HG02588 (cell line): ENCODE results near the gene PTPRB.

Experiments used
- ATAC-seq: cut with Tn5 transposase; IDR thresholded peaks from one replicate; pipeline ENCODE4 v1.9.1; 2021; ENCODE audit warnings: mild to moderate bottlenecking, moderate library complexity; ENCODE audit not compliant: unreplicated experiment

PTPRB gene

DNA sequence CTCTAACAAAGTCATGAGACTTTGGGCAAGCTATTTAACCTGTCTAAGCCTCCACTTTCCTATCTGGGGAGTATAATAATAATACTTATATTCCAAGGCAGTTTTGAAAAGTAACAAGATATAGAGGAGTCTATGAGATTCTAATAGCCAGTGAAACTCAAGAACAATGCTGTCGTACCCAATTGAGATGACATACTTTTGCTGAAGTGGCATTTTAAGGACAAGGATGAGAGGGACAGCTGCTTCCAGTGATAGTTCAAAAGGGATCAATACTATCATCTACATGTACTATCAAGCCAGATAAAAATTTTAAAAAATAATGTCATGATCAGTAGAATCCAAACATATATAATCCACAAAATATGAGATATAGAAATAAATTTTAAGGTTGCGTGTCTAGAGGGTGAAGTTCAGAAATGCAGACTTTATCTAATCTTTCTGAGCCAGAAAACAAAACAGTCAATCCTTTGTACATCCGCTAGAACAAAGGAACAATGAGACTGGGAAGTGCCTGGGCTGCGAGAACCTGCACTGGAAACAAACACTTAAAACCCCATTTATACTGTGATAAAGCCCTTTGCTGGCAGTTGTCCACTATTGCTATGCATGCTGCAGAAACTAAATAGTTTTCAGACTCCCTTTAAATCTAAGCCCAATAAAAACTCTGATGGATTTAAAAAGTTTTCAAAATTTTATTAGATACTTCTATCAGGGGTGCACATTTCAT lies 38.6 kb downstream of the PTPRB start:
- no peak for ATAC-seq

DNA sequence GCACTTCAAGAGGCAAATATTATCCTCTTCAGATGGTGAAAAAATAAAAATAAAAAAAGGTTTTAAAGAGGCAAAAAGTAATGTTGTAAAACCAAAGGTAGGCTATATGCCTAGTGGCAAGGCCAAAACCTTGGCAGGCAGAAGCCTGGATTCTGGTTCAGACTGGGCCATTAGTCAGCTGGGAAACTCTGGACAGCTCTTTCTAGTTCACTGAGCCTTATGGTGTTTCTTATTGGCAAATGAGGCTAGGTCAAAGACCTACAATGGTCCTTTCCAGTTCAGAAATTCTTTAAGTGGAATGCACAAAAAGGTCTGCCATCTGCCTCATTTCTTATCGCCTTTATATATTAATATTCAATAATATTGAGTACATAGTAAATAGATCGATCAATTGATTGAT lies 44.6 kb downstream of the PTPRB start:
- no peak for ATAC-seq

DNA sequence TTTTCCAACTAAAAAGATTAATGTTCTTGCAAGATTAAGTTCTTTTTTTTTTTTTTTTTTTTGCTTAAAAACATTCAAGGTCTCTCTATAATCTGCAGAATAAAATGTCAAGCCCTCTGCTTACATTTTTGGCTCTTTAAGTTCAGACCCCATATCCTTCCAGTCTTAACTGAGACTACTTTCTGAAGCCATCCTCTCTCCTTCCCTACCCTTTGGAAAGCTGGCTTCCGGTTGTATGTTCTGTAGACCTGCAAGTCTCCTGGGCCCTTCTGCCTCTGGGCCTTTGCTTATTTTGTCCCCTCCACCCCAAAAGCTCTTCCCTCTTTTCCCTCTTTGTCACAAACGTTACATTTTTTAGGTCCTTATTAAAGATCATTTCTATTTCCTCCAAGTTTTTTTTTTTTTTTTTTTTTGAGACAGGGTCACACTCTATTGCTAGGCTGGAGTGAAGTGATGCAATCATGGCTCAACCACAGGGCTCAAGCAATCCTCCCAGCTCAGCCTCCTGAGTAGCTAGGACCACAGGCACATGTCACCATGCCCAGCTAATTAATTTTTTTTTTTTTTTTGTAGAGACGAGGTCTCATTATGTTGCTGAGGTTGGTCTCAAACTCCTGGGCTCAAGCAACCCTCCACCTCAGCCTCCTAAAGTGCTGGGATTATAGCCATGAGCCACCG lies 46.5 kb downstream of the PTPRB start:
- no peak for ATAC-seq

DNA sequence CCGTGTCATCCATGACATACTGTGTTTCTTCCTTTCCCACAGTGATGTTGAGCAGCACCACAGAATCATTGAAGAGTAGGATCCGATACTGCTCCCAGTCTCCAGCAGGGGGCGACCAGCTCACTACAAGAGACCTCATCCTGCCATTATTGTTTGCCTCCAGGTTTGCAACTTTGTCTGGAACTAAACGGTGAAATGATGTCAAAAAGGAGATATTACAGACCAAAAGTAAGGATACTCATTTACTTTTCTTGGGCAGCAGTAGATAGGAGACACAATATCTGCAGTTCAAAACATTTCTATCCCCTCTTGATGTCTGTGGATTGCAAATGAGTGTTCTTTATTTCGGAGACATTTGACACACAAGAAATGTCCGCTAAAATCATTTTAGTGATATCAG lies 47.2 kb downstream of the PTPRB start:
- peak; percentile 93 for ATAC-seq

DNA sequence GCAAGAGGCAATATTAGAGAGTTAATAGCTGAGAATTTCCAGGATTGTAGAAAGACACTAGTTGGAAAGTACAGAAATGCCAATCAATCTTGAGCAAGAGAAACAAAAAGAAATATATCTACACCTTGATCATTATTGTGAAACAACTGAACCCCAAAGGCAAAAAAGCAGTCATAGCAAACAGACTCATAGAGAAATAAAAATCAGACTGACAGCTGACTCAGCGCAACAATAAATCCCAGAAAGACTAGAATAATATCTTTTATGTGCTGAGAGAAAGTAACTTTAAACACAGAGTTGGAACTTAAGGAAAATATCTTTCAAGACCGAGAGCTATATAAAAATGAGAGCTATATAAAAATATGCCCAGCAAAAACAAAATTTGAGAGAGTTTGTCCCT lies 52.9 kb downstream of the PTPRB start:
- no peak for ATAC-seq

DNA sequence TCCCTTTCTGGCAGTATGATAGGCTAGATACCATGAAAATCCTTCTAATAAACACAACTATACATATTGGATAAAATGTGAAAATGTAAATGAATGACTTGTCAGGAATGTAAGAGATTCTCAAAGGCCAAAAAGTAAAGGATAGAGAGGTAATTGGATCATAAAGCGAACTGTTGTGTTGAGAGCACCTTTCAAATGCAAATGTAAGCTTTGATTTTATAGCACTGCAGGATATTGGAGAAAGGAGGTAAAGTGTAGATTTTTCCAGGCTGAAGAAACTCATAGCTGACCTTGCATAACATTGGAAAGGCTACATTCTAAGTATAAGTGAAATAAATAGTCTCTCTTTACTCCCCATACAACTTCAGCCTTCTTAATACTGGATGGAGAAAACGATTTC lies 54.0 kb downstream of the PTPRB start:
- ATAC-seq = no peak

DNA sequence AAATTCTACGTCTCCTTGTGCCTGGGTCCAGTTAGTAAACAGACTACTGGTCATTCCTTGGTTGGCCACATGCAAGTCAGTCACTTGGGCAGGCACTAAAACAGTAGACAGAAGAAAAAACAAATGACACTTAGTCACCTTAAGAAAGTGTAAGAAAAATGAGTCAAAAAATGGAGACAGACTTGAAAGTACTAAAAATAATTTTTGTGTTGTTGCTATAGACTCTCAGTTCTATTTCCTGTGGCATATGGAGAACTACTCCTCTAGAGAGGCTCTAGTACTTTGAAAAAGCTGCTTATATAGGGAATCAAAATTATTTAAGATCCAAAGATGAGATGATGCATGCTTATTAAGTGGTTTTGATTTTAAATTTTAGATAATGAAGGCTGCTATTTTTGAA lies 56.0 kb downstream of the PTPRB start:
- peak; percentile 53 for ATAC-seq

- ATAC-seq = no peak
These were observed 60.0 kb downstream of the PTPRB start for GRCh38 chr12:70577283-70577634.

DNA sequence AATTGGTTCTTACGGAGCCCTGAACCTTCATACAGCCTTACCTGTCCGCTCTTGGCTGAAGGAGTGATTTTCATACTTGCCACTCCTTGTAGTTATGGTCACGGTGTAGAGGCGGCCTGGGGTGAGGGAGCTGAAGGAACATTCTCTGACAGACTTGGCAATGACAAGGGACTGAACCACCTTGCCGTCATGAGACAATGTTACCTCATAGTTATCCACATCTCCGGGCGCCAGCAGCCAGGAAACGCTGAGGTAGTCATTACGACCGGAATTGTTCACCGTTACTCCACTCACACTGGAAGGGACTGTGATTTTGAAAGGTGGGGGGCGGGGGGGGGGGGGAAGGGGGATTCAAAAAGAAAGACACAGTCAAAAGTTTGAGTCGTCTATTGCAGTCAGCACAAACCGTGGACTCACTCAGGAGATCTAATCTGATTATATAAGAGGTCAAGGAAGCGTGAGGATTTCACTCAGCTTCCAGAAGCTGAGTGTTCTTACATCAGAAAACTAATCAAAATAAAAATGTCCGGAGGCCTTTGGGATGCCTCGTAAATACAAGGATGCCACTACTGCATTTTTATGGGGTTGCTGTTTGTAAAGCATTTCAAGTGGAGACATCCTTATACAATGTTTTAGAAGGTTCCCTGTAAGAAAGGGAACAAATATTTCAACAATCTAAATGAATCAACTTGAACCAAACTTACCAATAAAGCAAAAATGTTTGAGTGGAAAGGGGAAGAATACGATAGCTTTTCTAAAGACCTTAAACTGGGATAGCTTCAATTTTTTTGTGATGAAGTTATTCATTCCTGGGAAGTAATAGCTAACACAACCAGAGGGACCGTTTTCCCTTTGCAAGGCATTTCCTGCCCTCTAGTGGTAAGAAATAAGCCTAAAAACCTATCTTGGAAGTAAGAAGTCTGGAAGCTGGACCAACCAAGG lies 60.6 kb downstream of the PTPRB start:
- ATAC-seq = peak; percentile 53

GRCh38 chr12:70571705-70572268 lies 65.4 kb downstream of the PTPRB start:
- no peak for ATAC-seq

- ATAC-seq = no peak
These were observed 66.2 kb downstream of the PTPRB start for GRCh38 chr12:70571029-70571428.

- ATAC-seq = no peak
These were observed 75.7 kb downstream of the PTPRB start for GRCh38 chr12:70561550-70561949.

GRCh38 chr12:70560671-70561070 lies 76.6 kb downstream of the PTPRB start:
- no peak for ATAC-seq

DNA sequence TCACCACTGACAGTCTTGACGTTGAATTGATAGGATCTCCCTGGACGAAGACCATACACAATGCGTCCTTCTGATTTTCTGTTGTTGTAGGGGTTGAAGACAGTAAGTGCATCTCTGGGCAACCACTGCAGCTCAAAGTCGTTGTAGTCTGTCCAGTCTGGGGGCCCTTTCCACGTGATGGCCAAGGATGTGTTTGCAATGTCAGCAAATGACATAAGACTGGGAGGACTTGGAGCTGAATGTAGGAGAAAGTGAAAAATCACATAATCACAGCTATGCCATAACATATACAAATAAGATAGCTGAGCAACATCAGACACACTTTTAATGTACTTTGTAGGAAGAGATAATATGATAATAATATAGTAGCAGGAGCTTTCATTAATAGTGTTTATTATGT lies 77.8 kb downstream of the PTPRB start:
- no peak for ATAC-seq

GRCh38 chr12:70557583-70558191 lies 79.5 kb downstream of the PTPRB start:
- ATAC-seq = no peak

DNA sequence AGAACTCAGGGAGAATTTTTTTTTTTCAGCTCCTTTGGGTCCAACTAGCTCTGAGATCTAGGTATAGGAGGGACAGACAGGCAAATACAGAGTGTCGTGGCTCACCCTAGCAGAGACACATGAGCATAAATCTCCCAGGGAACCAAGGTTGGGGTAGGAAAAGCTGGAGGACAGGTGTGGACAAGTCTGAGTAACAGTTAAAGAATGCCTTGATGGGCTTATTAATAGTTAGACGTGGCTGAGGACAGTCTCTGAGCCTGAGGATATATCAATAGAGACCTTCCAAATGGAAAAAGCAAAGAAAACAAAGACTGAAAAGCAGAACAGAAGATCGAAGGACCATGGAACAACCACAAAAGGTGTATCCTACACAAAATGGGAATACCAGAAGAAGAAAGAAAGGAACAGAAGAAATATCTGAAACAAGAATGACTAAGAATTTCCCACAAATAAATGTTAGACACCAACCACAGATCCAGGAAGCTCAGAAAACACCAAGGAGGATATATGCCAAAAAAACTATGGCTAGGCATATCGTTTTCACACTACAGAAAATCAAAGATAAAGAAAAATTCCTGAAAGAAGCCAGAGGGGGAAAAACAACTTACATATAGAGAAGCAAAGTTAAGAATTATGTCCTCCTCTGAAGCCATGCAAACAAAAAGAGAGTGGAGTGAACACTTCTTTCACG lies 80.9 kb downstream of the PTPRB start:
- ATAC-seq = no peak

GRCh38 chr12:70555081-70555480 lies 82.1 kb downstream of the PTPRB start:
- ATAC-seq = no peak

- no peak for ATAC-seq
These were observed 83.8 kb downstream of the PTPRB start for GRCh38 chr12:70553391-70553859.

- no peak for ATAC-seq
These were observed 85.5 kb downstream of the PTPRB start for GRCh38 chr12:70551731-70552130.

GRCh38 chr12:70550180-70550577 lies 87.0 kb downstream of the PTPRB start:
- ATAC-seq = no peak
